Measurements from ENCODE around the gene CCHCR1. TPM values are rescaled to one million over a fixed set of nuclear protein-coding genes. Genes with fewer than 3 reads are reported as not detected.

Gene CCHCR1
- total and polyA plus RNA-seq, 2 experiments from 2014 or later = 6.1 to 8.9 TPM

DNA sequence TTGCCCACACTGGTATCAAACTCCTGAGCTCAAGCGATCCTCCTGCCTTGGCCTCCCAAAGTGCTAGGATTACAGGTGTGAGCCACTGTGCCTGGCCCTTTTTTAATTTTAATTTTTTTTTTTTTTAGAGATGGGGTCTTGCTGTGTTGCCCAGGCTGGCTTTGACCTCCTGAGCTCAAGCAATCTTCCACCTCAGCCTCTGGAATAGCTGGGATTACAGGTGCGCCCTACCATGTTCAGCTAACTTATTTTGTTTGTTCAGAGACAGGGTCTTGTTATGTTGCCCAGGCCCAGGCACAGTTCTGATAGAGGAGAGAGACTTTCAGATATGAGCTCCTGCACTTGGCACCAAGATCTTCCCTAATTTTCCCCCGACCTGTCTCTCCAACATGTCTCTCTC, 26.9 kb downstream of the CCHCR1 start:
- H3K9me3 ChIP-seq (ENCODE audit: low read depth) = no peaks in the 10 kb centered on the region
- no peak for DNase-seq (ENCODE audit: low spot score)
- no peaks in the 10 kb centered on the region for H3K9me2 ChIP-seq (replicated peaks; ENCODE audit: insufficient read depth)
- H3K36me3 ChIP-seq (replicated peaks; ENCODE audit: insufficient read depth, low read depth) = no peaks in the 10 kb centered on the region
- H3K79me2 ChIP-seq = no peaks in the 10 kb centered on the region
- no peak overlapping the region for H3K4me2 ChIP-seq
- WGBS (ENCODE audit: low lambda C conversion rate, missing lambda C conversion rate) = 98% methylated on average over 3 of the region's 3 CpGs
- H3K27ac ChIP-seq = no peak overlapping the region
- TF ChIP-seq EZH2 (IDR thresholded peaks at IDR 0.05; ENCODE audit: borderline replicate concordance) (no peak), EZH2phosphoT487 (IDR thresholded peaks at IDR 0.05; ENCODE audit: low read depth, severe bottlenecking, unreplicated experiment) (no peak), CTCF (IDR thresholded peaks at IDR 0.05; ENCODE audit: poor library complexity) (no peak)
- H4K20me1 ChIP-seq (ENCODE audit: insufficient read depth, poor library complexity, severe bottlenecking) = no peaks in the 10 kb centered on the region
- no peak overlapping the region for H2AFZ ChIP-seq
- H3K4me1 ChIP-seq (ENCODE audit: insufficient read depth) = peaks cover 3% of the 10 kb centered on the region
- no peaks in the 10 kb centered on the region for H3K27me3 ChIP-seq
- no peak overlapping the region for H3K4me3 ChIP-seq

- H4K20me1 ChIP-seq (ENCODE audit: insufficient read depth, poor library complexity, severe bottlenecking) = no peaks in the 10 kb centered on the region
- H3K9me3 ChIP-seq (ENCODE audit: low read depth) = no peaks in the 10 kb centered on the region
- no peaks in the 10 kb centered on the region for H3K9me2 ChIP-seq (replicated peaks; ENCODE audit: insufficient read depth)
- no peak for TF ChIP-seq EZH2 (IDR thresholded peaks at IDR 0.05; ENCODE audit: borderline replicate concordance)
- no peak for TF ChIP-seq CTCF (IDR thresholded peaks at IDR 0.05; ENCODE audit: poor library complexity)
- TF ChIP-seq EZH2phosphoT487 (IDR thresholded peaks at IDR 0.05; ENCODE audit: low read depth, severe bottlenecking, unreplicated experiment) = no peak
- no peaks in the 10 kb centered on the region for H3K36me3 ChIP-seq (replicated peaks; ENCODE audit: insufficient read depth, low read depth)
- no peak overlapping the region for H3K27ac ChIP-seq
- no peak overlapping the region for H3K4me3 ChIP-seq
- WGBS (ENCODE audit: low lambda C conversion rate, missing lambda C conversion rate) = 45% methylated on average over 4 of the region's 4 CpGs
- no peaks in the 10 kb centered on the region for H3K79me2 ChIP-seq
- no peak overlapping the region for H3K4me2 ChIP-seq
- no peak for DNase-seq (ENCODE audit: low spot score)
- no peaks in the 10 kb centered on the region for H3K27me3 ChIP-seq
- no peak overlapping the region for H2AFZ ChIP-seq
- peaks cover 3% of the 10 kb centered on the region for H3K4me1 ChIP-seq (ENCODE audit: insufficient read depth)
Observed at GRCh38 chr6:31129130-31129529, 28.5 kb downstream of the CCHCR1 start.

DNA sequence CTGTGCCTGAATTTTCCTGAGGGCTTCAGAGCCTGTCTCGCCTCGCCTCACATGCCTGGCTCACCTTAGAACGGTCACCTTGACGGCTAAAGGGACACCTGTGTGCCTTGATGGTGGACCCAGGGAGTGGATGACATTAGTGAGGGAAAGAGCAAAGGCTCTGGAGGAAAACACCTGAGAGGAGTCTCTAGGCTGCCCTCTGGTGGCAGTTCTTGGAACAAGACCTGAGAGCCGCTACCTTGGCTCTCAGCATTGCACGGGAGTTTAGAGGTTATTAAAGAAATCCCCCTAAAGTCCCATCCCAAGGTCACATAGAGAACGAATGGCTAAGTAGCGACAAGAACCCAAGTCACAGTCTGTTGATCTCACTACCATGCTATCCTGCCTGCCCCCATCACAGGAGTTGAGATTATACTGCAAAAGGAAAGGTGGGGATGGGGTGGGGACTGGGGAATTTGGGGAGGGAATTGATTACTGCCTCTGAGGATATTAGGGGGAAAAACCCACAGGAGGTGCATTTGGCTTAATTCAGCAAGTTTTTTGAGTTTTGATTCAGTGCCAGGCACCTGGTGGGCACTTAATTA, 29.4 kb downstream of the CCHCR1 start:
- Histone ChIP-seq H3K4me2 (no peak overlapping the region), H3K27me3 (no peaks in the 10 kb centered on the region), H3K9me2 (replicated peaks; ENCODE audit: insufficient read depth) (no peaks in the 10 kb centered on the region), H4K20me1 (ENCODE audit: insufficient read depth, poor library complexity, severe bottlenecking) (no peaks in the 10 kb centered on the region), H2AFZ (no peak overlapping the region), H3K4me1 (ENCODE audit: insufficient read depth) (peaks cover 3% of the 10 kb centered on the region), H3K27ac (no peak overlapping the region), H3K36me3 (replicated peaks; ENCODE audit: insufficient read depth, low read depth) (no peaks in the 10 kb centered on the region), H3K79me2 (no peaks in the 10 kb centered on the region), H3K4me3 (no peak overlapping the region), H3K9me3 (ENCODE audit: low read depth) (no peaks in the 10 kb centered on the region)
- no peak for TF ChIP-seq EZH2phosphoT487 (IDR thresholded peaks at IDR 0.05; ENCODE audit: low read depth, severe bottlenecking, unreplicated experiment)
- peak; percentile 81 for TF ChIP-seq CTCF (IDR thresholded peaks at IDR 0.05; ENCODE audit: poor library complexity)
- no peak for TF ChIP-seq EZH2 (IDR thresholded peaks at IDR 0.05; ENCODE audit: borderline replicate concordance)
- DNase-seq (ENCODE audit: low spot score) = peak; percentile 81
- WGBS (ENCODE audit: low lambda C conversion rate, missing lambda C conversion rate) = 8% methylated on average over 8 of the region's 8 CpGs

Data from hepatocyte (in vitro differentiated cells).